ENCODE results near the gene IL19. TPM values are rescaled to one million over a fixed set of nuclear protein-coding genes. Genes with fewer than 3 reads are reported as not detected.
"Not testable (repeated sequence)": the region's sequence is repeated elsewhere in the genome, so short reads cannot be mapped to it uniquely, and the experiment has no call there.

IL19 gene
- total RNA-seq, 1 experiment from 2014 or later: not detected

- no peak for DNase-seq (ENCODE audit: low read depth)
Observed at GRCh38 chr1:206772243-206772937, 1.8 kb downstream of the IL19 start, which contains the start of gene IL10. TSS of gene IL10 (minus strand) at chr1:206772494. CDS start at chr1:206772435, 59 bp downstream.

GRCh38 chr1:206774093-206774492, 3.5 kb downstream of the IL19 start:
- DNase-seq (ENCODE audit: low read depth): no peak

DNA sequence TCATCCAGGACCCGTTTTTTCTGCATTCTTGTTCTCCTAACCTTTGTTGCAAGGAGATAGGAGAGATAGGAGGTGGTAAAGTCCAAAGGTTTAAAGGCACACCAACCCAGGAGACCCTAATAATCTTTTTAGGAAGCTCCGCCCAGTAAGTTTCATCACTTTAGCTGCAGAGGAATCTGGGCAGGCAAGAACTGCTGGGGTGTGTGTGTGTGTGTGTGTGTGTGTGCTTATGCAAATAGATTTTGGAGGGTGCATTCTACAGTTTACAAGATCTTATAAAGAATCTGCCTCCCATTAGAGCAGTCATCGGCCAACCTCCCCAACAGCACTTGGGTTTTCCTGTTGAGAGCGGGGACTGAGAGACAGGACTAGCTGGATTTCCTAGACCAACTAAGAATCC, 5.7 kb downstream of the IL19 start:
- DNase-seq (ENCODE audit: low read depth): no peak

- DNase-seq (ENCODE audit: low read depth): no peak
Observed at GRCh38 chr1:206778031-206778430, 7.5 kb downstream of the IL19 start.

DNA sequence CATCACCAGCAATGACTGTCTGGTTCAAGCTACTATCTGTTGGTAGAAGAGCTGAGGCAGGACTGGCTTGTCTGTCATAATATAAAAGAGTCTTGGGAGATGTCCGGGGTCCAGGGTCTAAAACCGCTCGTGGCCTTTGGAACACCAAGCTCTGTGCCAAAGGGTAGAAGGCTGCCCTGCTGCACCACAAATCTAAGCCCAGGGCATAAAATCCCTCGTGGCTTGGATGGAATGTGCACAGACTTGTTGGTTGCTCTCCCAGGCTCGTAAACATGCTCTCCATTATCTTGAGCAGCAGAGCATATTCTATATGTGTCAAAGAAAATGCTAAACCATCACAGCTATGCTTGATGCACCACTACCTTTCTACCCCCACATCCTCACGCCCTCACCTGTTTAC, 8.3 kb downstream of the IL19 start:
- not testable (repeated sequence) for DNase-seq (ENCODE audit: low read depth)

DNA sequence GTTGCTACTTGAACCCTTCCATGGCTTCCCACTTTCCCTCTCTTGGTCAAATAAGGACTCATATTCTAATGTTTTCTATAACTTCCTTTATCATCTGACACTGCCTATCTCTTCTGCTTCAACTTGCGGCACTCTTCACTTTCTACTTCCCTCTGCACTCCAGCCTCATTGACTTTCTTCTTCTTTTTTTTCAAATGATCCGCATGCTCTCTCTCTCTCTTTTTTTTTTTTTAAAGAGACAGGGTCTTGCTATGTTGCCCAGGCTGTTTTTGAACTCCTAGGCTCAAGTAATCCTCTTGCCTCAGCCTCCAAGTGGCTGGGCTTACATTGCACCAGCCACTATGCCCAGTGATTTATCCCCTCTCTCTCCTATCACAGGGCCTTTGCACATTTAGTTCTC, 9.1 kb downstream of the IL19 start:
- DNase-seq (ENCODE audit: low read depth): no peak

- no peak for DNase-seq (ENCODE audit: low read depth)
Observed at GRCh38 chr1:206782448-206782847, 11.9 kb downstream of the IL19 start.

DNA sequence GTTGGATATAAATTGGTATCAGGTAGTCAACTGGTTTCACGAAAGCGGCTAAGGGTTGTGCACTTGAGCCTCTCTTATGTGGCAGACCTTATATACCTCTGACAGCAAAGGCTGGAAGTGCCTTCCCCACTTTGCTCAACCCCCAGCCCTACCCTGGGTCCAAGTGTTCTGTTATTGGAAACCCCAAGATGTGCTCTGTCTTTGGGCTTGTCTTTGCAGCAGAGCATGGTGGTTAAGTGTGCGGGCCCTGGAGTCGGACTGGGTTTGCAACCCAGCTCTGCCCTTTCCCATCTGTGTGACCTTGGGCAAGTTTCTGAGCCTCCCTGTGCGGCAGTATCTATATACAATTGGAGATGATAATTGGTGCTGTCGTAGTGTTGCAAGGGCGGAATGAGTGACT, 12.9 kb downstream of the IL19 start:
- DNase-seq (ENCODE audit: low read depth): no peak

GRCh38 chr1:206784471-206784903, 13.9 kb downstream of the IL19 start:
- DNase-seq (ENCODE audit: low read depth): no peak

DNA sequence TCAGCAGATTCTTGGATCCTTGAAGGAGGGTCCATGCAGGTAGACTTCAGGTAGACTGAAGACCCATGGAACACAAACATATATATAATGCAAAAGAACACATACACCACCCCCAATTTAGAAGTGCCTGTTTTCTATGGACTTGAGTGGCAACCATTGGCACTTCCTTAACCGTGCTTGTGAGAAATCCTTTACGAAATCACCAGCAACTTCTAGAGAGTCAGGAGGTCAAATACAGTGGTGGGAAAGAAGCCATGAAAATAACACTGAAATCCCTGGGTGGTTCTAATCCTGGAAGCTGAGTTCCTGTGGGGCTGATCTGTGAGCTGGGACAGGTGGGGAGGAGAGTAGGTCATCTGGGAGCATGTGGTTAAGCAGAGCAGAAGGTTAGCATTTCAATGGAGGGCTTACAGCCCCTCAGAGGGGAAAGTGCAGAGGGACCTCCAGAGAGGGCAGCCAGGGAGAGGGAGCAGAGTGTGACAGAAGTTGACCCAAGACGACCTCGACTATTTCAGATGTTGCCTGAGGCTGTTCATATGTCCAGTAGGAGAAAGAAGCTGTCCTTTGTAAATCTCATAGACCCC, 14.7 kb downstream of the IL19 start:
- no peak for DNase-seq (ENCODE audit: low read depth)

- no peak for DNase-seq (ENCODE audit: low read depth)
Observed at GRCh38 chr1:206786212-206786886, 15.8 kb downstream of the IL19 start.

- no peak for DNase-seq (ENCODE audit: low read depth)
Observed at GRCh38 chr1:206787891-206788290, 17.3 kb downstream of the IL19 start.

DNA sequence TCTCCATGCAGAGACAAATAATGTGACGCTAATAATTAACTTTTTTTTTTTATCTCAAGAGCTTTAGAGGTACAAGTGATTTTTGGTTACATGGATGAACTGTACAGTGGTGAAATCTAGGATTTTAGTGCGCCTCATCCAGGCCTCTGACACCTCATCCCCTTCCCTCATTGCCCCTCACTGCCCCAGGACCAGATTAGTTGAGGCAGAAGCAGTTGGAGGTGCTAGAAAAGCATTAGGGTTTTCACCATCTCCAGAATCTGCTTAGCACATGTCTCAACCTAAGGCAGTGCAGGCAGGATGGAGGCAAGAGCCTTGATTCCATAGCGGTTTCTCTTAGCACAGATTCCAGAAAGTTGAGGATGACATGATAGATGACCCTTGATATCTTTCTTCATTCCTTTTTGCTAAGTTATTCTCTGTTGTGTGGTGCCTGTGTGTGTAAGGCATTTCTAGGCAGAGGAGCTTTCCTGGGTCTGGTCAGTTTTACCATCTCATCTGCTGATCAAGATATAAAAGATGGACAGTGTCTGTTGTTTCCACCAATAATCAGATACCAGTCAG, 18.0 kb downstream of the IL19 start:
- no peak for DNase-seq (ENCODE audit: low read depth)

- DNase-seq (ENCODE audit: low read depth): no peak
Observed at GRCh38 chr1:206790502-206791250, 20.1 kb downstream of the IL19 start.

DNA sequence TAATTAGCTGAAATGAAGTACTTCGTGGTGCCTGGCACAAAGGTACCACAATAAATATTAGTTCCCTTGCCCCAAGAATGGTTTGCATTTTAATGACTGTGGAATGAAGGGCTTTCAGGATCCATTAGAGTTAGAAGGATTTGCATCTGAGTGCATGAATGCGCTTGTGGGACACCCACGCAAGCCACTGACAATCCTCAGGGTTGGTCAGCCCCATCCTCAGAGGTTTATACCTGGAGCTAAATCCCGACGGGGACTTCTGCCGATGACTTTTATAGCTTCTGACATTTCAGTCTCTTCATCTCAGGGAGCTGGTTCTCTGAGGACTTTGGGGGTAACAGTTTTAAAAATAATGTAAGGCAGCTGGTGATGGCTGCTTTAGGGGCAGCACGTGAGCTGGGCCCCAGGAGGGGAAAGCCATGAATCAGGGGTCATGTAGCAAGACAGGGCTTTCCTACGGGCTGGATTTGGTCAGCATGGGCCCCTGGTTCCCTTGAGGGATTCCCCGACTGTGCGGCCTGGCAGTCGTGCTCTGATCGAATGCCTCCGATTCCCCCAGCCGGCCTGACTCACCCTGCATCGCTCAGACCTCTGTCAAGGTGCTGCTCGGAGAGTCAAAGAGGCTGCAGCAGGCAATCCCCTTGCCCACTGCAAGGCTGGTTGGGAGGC, 22.5 kb downstream of the IL19 start:
- DNase-seq (ENCODE audit: low read depth): no peak

- DNase-seq (ENCODE audit: low read depth): no peak
Observed at GRCh38 chr1:206793620-206794019, 23.0 kb downstream of the IL19 start.

GRCh38 chr1:206794294-206794908, 23.8 kb downstream of the IL19 start:
- DNase-seq (ENCODE audit: low read depth): no peak

- DNase-seq (ENCODE audit: low read depth): no peak
Observed at GRCh38 chr1:206796116-206796515, 25.5 kb downstream of the IL19 start.

- DNase-seq (ENCODE audit: low read depth): no peak
Observed at GRCh38 chr1:206796981-206797402, 26.4 kb downstream of the IL19 start.

Measured in HT1080 (cell line).